Mammary epithelial cell (primary cell): Measurements from ENCODE around the gene HSPBP1.

Experiments used
- CTCF ChIP-seq, 2 donors: IDR thresholded peaks in 1 of 2; conservative IDR thresholded peaks in 1 of 2; 2 replicates each; pipeline ENCODE4 v1.5.1; 2011 to 2012; ENCODE audit warnings: inconsistent platforms in 2 of 2, low read length in 2 of 2, mild to moderate bottlenecking in 2 of 2, control low read depth in 1 of 2, low read depth in 1 of 2; ENCODE audit not compliant: insufficient read depth in 1 of 2; ENCODE audit errors: extremely low read depth in 1 of 2
- EZH2 ChIP-seq: IDR thresholded peaks from 2 replicates; pipeline ENCODE4 v1.6.1; 2012; ENCODE audit warnings: low read length, inconsistent platforms, borderline replicate concordance

GRCh38 chr19:55277494-55277893 lies 2.4 kb downstream of the HSPBP1 start:
- TF ChIP-seq CTCF (conservative IDR thresholded peaks at IDR 0.05 in 1 of 2, IDR thresholded peaks at IDR 0.05 in 1 of 2; ENCODE audit: extremely low read depth in 1 of 2, insufficient read depth in 1 of 2, low read depth in 1 of 2, low read length in 2 of 2): no peak
- TF ChIP-seq EZH2: no peak
